ENCODE results near the gene PPP2R5A.
"Not testable (repeated sequence)": the region's sequence is repeated elsewhere in the genome, so short reads cannot be mapped to it uniquely, and the experiment has no call there.

Gene PPP2R5A

DNA sequence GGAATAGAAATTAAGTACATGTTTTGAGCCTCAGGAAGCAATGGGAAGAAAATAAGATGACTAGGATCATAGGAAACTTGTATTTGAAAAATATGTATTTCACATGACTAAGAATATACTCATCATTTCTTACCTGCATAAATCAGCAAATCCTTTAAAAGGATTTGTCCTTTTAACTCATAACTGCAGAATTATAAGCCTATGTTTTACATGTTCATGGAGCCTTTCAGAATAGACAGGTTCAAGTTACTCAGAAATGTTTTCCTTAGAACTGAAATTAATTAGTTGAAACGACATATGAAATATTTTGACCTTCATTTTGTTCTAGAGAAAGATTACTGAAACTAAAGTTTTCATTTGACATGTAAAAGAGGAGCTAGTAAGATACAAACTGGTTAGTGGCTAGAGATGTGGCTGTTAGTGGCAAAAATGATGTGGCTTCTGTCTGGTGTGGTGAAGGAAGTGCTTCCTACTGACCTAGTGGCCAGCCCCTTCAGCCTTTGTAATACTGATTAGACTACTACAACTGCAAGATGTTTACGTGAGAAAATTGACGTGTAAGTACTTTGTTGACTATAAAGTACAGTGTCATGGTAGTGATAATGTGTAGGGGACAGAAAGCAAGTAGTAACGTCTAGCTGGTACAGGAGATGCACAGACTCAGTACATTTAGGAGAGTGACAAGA, 74.7 kb downstream of the PPP2R5A start:
- no peak for DNase-seq

DNA sequence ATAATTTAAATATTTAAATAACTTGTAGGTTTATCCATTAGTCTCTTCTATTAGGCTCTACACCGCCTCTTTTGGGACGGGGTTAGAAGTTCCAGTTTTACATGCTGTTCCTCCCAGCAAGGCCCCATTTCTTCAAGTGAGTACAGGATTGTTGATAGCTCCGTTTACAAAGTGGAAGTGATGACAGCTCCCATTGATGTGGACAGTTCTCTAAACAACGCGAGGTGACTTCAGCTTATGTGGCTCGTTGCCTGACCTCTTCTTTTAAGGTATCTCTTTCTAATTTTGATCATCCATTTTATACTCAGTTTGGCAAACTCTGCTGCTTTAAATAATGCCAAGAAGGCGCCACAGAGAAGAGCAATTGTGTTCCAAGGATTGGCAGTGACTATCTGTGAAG, 79.8 kb downstream of the PPP2R5A start:
- DNase-seq: no peak

DNA sequence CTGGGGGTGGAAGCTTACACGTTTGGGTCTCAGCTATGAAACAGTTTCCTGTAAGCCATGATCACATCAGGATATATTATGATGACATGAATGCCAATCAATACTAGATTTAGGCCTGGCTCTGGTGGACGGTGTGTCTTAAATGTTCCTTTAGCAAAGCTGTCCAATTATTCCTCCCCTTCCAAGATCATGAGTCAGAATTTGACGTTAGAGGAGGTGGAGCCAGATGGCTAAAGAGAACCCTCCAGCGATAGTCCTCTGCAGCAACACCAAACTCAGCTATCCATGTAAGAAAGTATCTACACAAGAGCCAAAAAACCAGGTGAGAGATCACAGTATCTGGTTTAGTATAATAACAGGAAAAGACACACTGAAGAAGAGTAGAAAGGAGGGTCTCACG, 81.7 kb downstream of the PPP2R5A start:
- DNase-seq: no peak

- DNase-seq: no peak
Observed at GRCh38 chr1:212367474-212368072, 82.4 kb downstream of the PPP2R5A start.

- DNase-seq: peak; percentile 74
Observed at GRCh38 chr1:212368073-212368484, 82.9 kb downstream of the PPP2R5A start.

- DNase-seq: no peak
Observed at GRCh38 chr1:212375986-212376385, 90.8 kb downstream of the PPP2R5A start.

DNA sequence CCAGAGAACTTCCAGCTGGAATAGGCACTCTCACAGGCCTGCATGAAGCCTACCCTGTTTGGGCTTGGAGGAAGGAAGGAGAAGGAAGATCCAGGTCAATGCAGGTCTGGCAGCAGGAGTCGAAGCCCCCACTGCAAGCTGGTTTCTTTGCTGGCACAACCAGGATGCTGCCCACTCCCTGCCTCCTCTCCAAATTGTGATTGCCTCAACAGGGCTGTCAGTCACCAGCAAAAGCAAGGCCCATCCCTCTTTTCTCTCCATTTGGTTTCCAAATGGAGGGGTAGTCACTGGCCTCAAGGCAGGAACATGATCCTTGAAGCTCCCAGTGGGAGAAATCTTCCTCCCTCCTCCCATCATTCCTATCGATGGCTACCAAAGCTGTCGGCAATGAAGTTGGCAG, 92.4 kb downstream of the PPP2R5A start:
- no peak for DNase-seq

GRCh38 chr1:212379366-212379765, 94.2 kb downstream of the PPP2R5A start:
- no peak for DNase-seq

DNA sequence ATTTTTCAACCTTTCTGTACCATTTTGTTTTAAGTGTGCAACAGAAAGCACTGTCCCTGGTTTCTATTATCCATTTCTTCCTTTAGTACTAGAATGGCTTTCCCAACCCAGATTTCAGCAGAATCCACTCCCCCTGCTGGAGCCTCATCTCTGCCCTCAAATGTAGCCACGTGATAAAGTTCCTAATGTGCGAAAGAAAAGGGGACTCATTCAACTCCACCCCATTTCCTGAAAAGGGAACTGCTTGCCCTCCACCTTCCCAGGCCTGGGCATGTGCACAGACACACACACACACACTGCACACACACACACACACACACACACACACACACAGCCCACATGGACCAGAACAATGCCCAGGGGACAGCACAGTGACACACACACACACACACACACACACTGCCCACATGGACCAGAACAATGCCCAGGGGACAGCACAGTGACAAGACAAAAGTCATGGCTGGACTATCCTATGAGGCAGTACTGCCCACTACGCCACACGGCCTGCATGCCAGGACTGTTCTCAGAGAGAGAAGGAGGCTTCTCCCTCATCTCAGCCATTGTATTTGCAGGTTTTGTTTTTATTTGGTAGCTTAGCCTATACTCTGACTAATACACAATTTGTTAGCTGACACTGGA, 96.3 kb downstream of the PPP2R5A start:
- no peak for DNase-seq

GRCh38 chr1:212386029-212386428, 100.8 kb downstream of the PPP2R5A start:
- DNase-seq: no peak

GRCh38 chr1:212388985-212389716, 103.9 kb downstream of the PPP2R5A start:
- DNase-seq: no peak

GRCh38 chr1:212395678-212396437, 110.6 kb downstream of the PPP2R5A start:
- DNase-seq: not testable (repeated sequence)

DNA sequence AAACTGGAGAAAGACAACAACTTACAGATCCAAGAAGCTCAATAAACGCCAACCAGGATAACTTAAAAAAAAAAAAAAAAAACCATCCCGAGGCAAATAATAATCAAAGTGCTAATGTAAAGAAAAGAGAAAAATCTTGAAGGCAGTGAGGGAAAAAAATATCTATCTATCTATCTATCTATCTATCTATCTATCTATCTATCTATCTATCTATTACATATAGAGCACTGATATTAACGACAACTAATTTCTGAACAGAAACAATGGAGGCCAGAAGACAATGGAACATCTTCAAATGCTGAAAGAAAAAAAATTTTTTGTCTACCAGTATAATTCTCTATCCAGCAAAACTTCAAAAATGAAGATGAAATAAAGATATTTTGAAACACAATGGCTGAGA, 111.4 kb downstream of the PPP2R5A start:
- no peak for DNase-seq

DNA sequence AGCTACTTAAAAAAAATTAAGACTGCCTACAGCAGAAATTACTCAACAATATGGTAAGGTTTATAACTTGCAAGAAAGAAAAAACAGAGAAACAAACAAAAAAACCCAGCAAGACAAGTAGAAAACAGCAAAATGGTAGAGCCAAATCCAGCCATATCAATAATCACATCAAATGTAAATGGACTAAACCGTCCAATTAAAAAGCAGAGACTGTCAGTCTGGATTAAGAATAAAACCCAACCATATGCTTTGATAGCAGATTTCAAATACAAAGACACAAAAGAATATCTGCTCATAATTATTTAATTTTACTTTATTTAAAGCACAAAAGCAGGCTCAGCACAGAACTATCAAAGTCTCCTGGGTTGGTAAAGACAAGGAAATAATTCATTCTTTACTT, 112.0 kb downstream of the PPP2R5A start:
- no peak for DNase-seq

- no peak for DNase-seq
Observed at GRCh38 chr1:212401042-212401441, 115.8 kb downstream of the PPP2R5A start.

GRCh38 chr1:212401838-212402582, 116.8 kb downstream of the PPP2R5A start:
- DNase-seq: no peak

DNA sequence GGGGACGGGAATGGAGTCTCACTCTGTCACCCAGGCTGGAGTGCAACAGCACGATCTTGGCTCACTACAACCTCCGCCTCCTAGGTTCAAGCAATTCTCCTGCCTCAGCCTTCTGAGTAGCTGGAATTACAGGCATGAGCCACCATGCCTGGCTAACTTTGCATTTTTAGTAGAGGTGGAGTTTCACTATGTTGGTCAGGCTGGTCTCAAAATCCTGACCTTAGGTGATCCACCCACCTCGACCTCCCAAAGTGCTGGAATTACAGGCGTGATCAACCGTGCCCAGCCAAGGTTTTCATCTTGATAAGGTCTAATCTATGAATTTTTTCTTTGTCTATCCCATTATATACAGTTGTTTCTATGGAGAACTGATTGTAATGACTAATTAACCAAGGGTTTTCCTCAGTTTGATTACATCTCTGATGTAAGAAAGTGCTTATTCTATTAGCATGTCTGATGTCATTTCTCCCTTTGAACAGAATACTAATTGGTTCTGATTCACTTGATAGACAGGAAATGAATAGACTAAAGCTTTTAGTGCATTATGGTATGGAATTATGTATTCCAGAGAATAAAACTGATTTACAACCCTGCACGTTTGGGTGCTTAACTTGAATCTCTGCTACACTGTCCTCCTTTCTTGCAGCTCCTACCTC, 117.6 kb downstream of the PPP2R5A start:
- no peak for DNase-seq

GRCh38 chr1:212410231-212410820, 125.1 kb downstream of the PPP2R5A start:
- no peak for DNase-seq

Data from CD4-positive, alpha-beta T cell treated with Interleukin-10 for 1 hour (primary cell).